CD4-positive, alpha-beta memory T cell (primary cell): Measurements from ENCODE around the gene ING4. TPM values are rescaled to one million over a fixed set of nuclear protein-coding genes. Genes with fewer than 3 reads are reported as not detected.

Source experiments
- CTCF ChIA-PET: fragments of 350-600 bp; sonication (Branson Sonifier 250); formaldehyde crosslinking; loops from one replicate; lab custom pipeline; 2021; ENCODE audit warnings: inconsistent platforms; ENCODE audit not compliant: partially characterized antibody; lab: Charles Lee
- POLR2A ChIA-PET: fragments of 350-600 bp; sonication (Branson Sonifier 250); formaldehyde crosslinking; loops from one replicate; lab custom pipeline; 2021; ENCODE audit not compliant: partially characterized antibody; lab: Charles Lee
- DNase-seq, 5 donors: peaks; one replicate each; pipeline versions ENCODE4 v3.0.0 to v3.0.0-alpha.2; 2020 to 2022; ENCODE audit warnings: mixed read lengths in 1 of 5
- H3K27ac ChIP-seq: one replicate; pipeline ENCODE4 v1.7.0; 2013; ENCODE audit warnings: low read depth, low read length
- H3K27me3 ChIP-seq: 2 replicates; pipeline ENCODE4 v1.7.0; 2013; ENCODE audit warnings: mild to moderate bottlenecking, low read length, moderate library complexity; ENCODE audit not compliant: insufficient read depth
- H3K36me3 ChIP-seq: 2 replicates; pipeline ENCODE4 v1.7.0; 2013; ENCODE audit warnings: mild to moderate bottlenecking, low read length, moderate library complexity; ENCODE audit not compliant: insufficient read depth
- H3K4me1 ChIP-seq: 2 replicates; pipeline ENCODE4 v1.7.0; 2013; ENCODE audit warnings: mild to moderate bottlenecking, low read length, moderate library complexity; ENCODE audit not compliant: insufficient read depth
- H3K4me3 ChIP-seq, 2 donors: one replicate each; pipeline ENCODE4 v1.7.0; 2013; ENCODE audit warnings: low read length in 2 of 2, mild to moderate bottlenecking in 1 of 2
- H3K9me3 ChIP-seq, 2 donors: one replicate each; pipeline ENCODE4 v1.7.0; 2013; ENCODE audit warnings: low read length in 2 of 2, control low read depth in 1 of 2; ENCODE audit not compliant: control insufficient read depth in 1 of 2
- H3K27ac Mint-ChIP-seq, 7 donors: one replicate each; pipeline ENCODE4 v1.8.0; 2020 to 2021; ENCODE audit warnings: mixed read lengths in 7 of 7, mild to moderate bottlenecking in 6 of 7, inconsistent platforms in 3 of 7, moderate library complexity in 3 of 7
- H3K27me3 Mint-ChIP-seq, 2 donors: one replicate each; pipeline ENCODE4 v1.8.0; 2020 to 2021; ENCODE audit warnings: mixed read lengths in 2 of 2
- H3K36me3 Mint-ChIP-seq, 2 donors: one replicate each; pipeline ENCODE4 v1.8.0; 2020 to 2021; ENCODE audit warnings: mixed read lengths in 2 of 2, inconsistent platforms in 1 of 2, mild to moderate bottlenecking in 1 of 2
- H3K4me1 Mint-ChIP-seq, 4 donors: one replicate each; pipeline ENCODE4 v1.8.0; 2020 to 2021; ENCODE audit warnings: mixed read lengths in 4 of 4, mild to moderate bottlenecking in 1 of 4
- H3K4me3 Mint-ChIP-seq, 8 donors: one replicate each; pipeline ENCODE4 v1.8.0; 2020 to 2021; ENCODE audit warnings: mixed read lengths in 8 of 8, mild to moderate bottlenecking in 7 of 8, moderate library complexity in 6 of 8, inconsistent platforms in 3 of 8
- H3K9me3 Mint-ChIP-seq, 8 donors: one replicate each; pipeline ENCODE4 v1.8.0; 2020 to 2021; ENCODE audit warnings: mixed read lengths in 8 of 8, mild to moderate bottlenecking in 5 of 8, inconsistent platforms in 3 of 8, moderate library complexity in 1 of 8
- intact Hi-C: fragments of 100-400 bp; cut with micrococcal nuclease; formaldehyde crosslinking; loops from one replicate; pipeline ENCODE4 v1.15.1; 2023
- polyA plus RNA-seq, 2 donors: library from polyadenylated mRNA; unstranded; fragments of 300-500 nt; fragmentation: Illumina TruSeq; gene quantifications; one replicate each; pipeline ENCODE4 v1.2.3, GENCODE V29; 2021
- total RNA-seq, 2 experiments: library from RNA; stranded (reverse); gene quantifications; one replicate each; pipeline ENCODE4 v1.2.3, GENCODE V29; 2021

ING4 gene
- total and polyA plus RNA-seq, 4 experiments from 2014 or later, result 73.0 to 122 (median 82.9) TPM

DNA sequence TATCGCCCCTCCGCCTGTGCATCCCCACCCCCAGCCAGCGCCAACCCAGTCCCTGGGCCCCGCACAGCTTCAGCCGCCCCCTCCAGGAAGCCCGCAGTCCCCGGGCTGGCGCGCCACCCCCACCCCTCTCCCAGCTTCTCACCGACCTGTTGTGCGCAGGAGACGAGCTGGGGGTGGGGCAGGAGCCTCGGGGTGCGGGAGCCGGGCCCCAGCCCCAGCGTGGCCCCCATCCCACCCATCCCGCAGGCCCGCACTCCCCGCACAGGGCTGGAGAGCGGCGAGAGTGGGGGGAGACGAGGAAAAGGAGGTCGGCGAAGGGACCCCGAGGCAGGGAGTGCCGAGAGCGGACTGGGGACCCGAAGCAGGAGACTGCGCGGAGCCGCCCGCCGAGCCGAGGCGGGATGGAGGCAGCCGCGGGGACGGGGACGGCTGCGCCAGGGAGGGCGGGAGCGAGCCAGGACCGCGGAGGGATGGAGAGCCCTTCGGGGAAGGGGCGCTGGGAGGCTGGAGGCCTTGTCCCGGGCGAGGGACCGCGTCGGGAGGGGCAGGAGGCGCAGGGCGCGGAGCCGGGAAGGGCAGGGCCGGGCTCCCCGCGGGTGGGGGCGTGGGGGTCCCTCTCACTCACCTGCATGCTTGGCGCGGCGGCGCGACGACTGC, 37.2 kb upstream of the ING4 start:
- peak overlapping the region; percentile 41 to 85 (median 74) for H3K4me3 Mint-ChIP-seq
- H3K4me1 Mint-ChIP-seq, result peaks cover 17 to 37% (median 25%) of the 10 kb centered on the region in 4 donors
- peaks cover 33 to 40% of the 10 kb centered on the region in 2 donors for H3K27me3 Mint-ChIP-seq
- H3K27me3 ChIP-seq, result peaks cover 17% of the 10 kb centered on the region
- peak overlapping the region in 4 of 7 donors; percentile 19 to 86 (median 66) for H3K27ac Mint-ChIP-seq
- H3K4me1 ChIP-seq, result peaks cover 18% of the 10 kb centered on the region
- no peaks in the 10 kb centered on the region for H3K9me3 Mint-ChIP-seq
- ChIA-PET CTCF (no interaction called here), POLR2A (interaction anchor here (0.8 to 3.1 kb wide), 4 partner anchors 11 to 152 kb away, joined by 3 to 25 read pairs (median 6); partner anchors contain the start of genes COPS7A, USP5 and ZNF384)
- H3K27ac ChIP-seq, result peak overlapping the region; percentile 30
- H3K9me3 ChIP-seq, result no peaks in the 10 kb centered on the region
- H3K36me3 ChIP-seq, result no peaks in the 10 kb centered on the region
- no peaks in the 10 kb centered on the region for H3K36me3 Mint-ChIP-seq
- no peak overlapping the region for H3K4me3 ChIP-seq
- intact Hi-C loops, result no loop called here
- no peak for DNase-seq

DNA sequence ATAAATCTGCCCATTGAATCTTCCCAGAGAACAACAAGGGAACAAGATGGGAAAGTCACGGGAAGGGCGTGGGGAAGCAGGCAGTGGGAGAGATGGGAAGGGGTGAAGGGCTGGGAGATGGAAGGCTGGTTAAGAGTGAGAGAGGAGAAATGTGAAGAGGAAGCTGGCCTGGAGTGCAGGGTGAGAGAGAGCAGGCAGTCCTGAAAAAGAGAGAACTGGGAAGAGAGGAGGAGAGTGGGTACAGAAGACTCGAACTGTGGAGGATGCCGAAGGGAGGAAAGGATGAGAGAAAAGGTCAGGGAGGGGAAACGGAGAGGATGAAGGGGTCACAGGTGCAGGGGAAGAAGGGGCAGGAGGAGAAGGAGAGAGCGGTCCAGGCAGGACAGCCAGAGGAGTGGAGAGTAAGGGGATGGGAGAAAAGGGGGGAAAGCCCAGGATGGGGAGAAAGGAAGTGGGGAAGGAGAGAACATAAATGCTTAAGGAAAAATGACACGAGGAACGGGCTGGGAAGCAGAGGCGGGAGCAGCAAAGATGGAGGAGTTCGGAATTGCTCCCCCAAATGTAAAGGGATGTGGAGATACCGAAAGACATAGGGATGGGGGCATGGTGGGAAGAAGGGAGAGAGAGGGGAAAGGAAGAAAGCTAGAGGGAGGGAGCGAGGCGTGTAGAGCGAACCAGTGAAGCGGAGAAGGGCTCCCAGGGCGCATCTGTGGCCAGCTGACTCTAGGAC, 36.5 kb upstream of the ING4 start:
- peaks cover 17% of the 10 kb centered on the region for H3K27me3 ChIP-seq
- DNase-seq, result no peak
- Mint-ChIP-seq H3K27me3 (peaks cover 33 to 36% of the 10 kb centered on the region in 2 donors), H3K9me3 (no peaks in the 10 kb centered on the region), H3K27ac (peak overlapping the region; percentile 19 to 90 (median 75)), H3K4me3 (peak overlapping the region; percentile 57 to 85 (median 74)), H3K36me3 (no peaks in the 10 kb centered on the region), H3K4me1 (peaks cover 17 to 37% (median 26%) of the 10 kb centered on the region in 4 donors)
- peaks cover 18% of the 10 kb centered on the region for H3K4me1 ChIP-seq
- no peak overlapping the region for H3K4me3 ChIP-seq
- no peak overlapping the region for H3K27ac ChIP-seq
- intact Hi-C loops, result no loop called here
- POLR2A ChIA-PET, result interaction anchor here (0.8 to 3.1 kb wide), 4 partner anchors 10 to 153 kb away, joined by 3 to 25 read pairs (median 6); partner anchors contain the start of genes COPS7A, USP5 and ZNF384
- H3K36me3 ChIP-seq, result no peaks in the 10 kb centered on the region
- CTCF ChIA-PET, result interaction anchor here (0.8 kb wide), 1 partner anchor 129 kb away, joined by 3 read pairs; no protein-coding TSS in a partner anchor
- no peaks in the 10 kb centered on the region for H3K9me3 ChIP-seq

DNA sequence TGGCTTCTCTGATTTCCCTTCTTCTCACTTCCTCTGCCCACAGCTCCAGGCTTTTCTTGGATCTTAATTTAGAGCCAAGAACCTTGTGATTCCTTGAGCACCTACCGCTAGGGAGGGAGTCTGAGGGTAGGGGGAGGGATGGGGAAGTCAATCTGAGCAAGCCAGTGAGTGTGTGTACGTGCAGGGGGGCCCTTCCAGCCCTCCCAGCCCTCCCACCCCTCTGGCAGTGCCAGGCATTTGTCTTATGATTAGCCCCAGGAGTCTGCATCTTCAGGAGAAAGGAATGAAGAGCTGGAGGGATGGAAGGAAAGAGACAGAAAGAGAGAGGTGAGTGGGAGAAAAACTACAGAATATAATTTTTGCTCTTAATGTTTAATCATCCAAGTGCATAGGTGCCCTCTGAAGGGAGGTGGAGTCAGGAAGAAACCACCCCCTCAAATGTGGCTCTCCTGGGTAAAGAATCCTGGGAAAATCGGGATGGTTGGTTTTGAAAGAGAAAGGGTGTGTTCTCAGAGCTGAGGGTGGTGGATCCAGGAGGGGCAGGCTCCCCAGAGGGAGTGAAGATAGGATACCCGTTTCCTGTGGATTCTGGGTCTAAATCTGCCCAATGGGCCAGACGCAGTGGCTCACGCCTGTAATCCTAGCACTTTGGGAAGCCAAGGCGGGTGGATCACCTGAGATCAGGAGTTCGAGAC, 35.6 kb upstream of the ING4 start:
- Mint-ChIP-seq H3K4me1 (peaks cover 17 to 33% (median 27%) of the 10 kb centered on the region in 4 donors), H3K36me3 (no peaks in the 10 kb centered on the region), H3K9me3 (no peaks in the 10 kb centered on the region), H3K27ac (peak overlapping the region in 6 of 7 donors; percentile 48 to 86 (median 62)), H3K27me3 (peaks cover 26 to 27% of the 10 kb centered on the region in 2 donors), H3K4me3 (peak overlapping the region in 5 of 8 donors; percentile 33 to 65 (median 57))
- H3K36me3 ChIP-seq, result no peaks in the 10 kb centered on the region
- ChIA-PET CTCF (interaction anchor here (0.8 to 1.5 kb wide), 5 partner anchors 74 to 267 kb away, joined by 3 read pairs; no protein-coding TSS in a partner anchor), POLR2A (interaction anchor here (1.5 to 3.1 kb wide), 3 partner anchors 9 to 25 kb away, joined by 3 to 25 read pairs (median 8); partner anchors contain the start of genes COPS7A and ZNF384)
- intact Hi-C loops, result no loop called here
- no peak for DNase-seq
- peaks cover 18% of the 10 kb centered on the region for H3K4me1 ChIP-seq
- no peak overlapping the region for H3K27ac ChIP-seq
- H3K27me3 ChIP-seq, result peaks cover 13% of the 10 kb centered on the region
- no peak overlapping the region for H3K4me3 ChIP-seq
- no peaks in the 10 kb centered on the region for H3K9me3 ChIP-seq

DNA sequence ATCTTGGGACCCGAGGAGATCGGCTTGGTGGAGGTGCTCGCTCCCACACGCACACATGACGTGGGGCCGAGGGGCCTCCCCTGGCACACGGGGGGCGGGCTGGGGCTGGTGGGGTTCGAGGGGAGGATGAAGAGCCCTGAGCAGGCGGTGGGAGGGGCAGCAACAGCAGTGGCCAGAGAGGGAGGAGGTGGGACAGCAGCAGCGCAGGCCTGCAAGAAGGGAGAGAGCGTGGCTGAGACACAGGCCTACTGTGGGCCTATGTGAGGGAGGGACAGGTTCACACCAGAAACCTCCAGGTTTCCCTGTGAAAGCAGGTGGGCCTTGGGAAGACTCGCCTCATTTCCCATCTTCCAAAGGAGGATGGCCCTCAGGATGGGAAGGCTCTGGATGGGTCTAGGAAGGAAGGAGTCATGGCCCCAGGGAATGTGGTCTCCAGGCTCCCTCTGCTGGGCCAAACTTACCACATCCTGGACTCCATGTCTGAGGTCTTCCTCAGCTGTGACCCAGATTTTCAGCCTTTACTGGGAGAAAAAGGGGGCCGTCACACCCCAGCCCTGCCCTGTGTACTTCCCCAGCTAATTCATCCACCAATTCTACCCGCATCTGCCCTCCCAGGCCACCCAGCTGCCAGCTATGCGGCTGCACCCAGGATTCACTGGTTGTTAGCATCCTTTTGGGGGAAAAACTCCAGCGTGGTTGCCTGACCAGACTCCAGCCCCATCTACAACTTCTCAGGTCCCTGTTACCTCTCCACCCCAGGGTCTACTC, 34.8 kb upstream of the ING4 start:
- POLR2A ChIA-PET, result interaction anchor here (0.7 to 3.1 kb wide), 3 partner anchors 9 to 66 kb away, joined by 3 to 25 read pairs (median 3); partner anchors contain the start of gene ZNF384

DNA sequence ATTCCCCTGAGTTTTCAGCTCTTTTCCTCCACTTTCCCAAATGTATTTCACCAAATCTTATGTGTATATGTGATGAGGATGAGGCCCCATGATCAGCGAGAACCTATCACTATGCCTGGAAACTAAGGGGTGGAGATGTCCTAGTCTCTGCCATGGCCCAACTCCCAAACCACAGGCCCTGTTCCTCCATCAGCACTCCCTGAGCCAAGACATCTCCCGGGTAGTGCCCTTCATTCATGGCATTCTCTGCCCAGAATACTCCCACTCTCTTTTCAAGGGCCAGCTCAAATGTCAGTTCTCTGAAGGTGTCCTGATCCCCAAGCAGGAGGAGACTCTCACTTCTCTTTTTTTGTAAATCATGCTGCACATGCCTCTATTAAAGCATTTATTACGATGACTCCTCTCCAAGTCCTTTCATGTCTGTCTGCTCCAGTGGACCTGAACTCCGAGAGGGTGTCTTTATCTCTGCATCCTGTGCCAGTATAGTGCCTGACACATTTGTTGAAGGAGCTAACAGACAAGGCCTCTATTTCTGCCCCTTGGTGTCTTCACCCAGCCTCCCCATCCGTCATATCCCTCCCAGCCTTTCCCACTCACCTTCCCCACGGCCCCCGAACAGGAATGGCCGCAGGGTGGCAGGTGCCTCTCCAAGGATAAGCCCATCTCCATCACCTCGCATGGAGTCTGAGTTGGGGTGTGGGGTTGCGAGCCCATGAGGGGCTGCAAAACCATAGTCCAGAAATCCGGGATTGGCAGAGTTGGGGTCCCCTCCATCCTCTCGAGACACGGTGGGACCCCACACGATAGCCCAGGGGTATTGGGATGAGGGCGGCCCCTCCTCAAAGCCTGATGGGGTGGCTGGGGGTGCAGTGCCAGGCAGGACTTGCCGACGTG, 34.0 kb upstream of the ING4 start:
- Mint-ChIP-seq H3K27ac (peak overlapping the region in 1 of 7 donors; percentile 64), H3K9me3 (no peaks in the 10 kb centered on the region), H3K4me1 (peaks cover 15 to 33% (median 25%) of the 10 kb centered on the region in 4 donors), H3K4me3 (peak overlapping the region in 1 of 8 donors; percentile 1), H3K36me3 (peaks cover 0 to 4% of the 10 kb centered on the region in 2 donors), H3K27me3 (peaks cover 14 to 17% of the 10 kb centered on the region in 2 donors)
- peaks cover 12% of the 10 kb centered on the region for H3K27me3 ChIP-seq
- no peaks in the 10 kb centered on the region for H3K36me3 ChIP-seq
- POLR2A ChIA-PET, result interaction anchor here (0.7 to 3.1 kb wide), 3 partner anchors 8 to 65 kb away, joined by 3 to 25 read pairs (median 3); partner anchors contain the start of gene ZNF384
- H3K27ac ChIP-seq, result no peak overlapping the region
- no peak for DNase-seq
- intact Hi-C loops, result no loop called here
- H3K9me3 ChIP-seq, result no peaks in the 10 kb centered on the region
- no peak overlapping the region for H3K4me3 ChIP-seq
- H3K4me1 ChIP-seq, result peaks cover 18% of the 10 kb centered on the region
- CTCF ChIA-PET, result interaction anchor here (0.5 to 1.3 kb wide), 4 partner anchors 11 to 80 kb away, joined by 3 to 4 read pairs (median 4); no protein-coding TSS in a partner anchor

More for the DNA sequence above, 34.8 kb upstream of the ING4 start:
- peaks cover 13% of the 10 kb centered on the region for H3K27me3 ChIP-seq
- Mint-ChIP-seq H3K27me3 (peaks cover 19 to 20% of the 10 kb centered on the region in 2 donors), H3K9me3 (no peaks in the 10 kb centered on the region), H3K4me1 (peaks cover 17 to 33% (median 26%) of the 10 kb centered on the region in 4 donors), H3K4me3 (peak overlapping the region in 6 of 8 donors; percentile 21 to 65 (median 38)), H3K27ac (peak overlapping the region in 5 of 7 donors; percentile 22 to 68 (median 57)), H3K36me3 (peaks cover 0 to 2% of the 10 kb centered on the region in 2 donors)
- no peak overlapping the region for H3K27ac ChIP-seq
- CTCF ChIA-PET, result interaction anchor here (1.0 to 1.5 kb wide), 4 partner anchors 73 to 267 kb away, joined by 3 read pairs; no protein-coding TSS in a partner anchor
- peaks cover 18% of the 10 kb centered on the region for H3K4me1 ChIP-seq
- H3K4me3 ChIP-seq, result no peak overlapping the region
- intact Hi-C loops, result no loop called here
- peak in 3 of 5 donors; percentile 8 to 26 (median 14) for DNase-seq
- H3K36me3 ChIP-seq, result no peaks in the 10 kb centered on the region
- no peaks in the 10 kb centered on the region for H3K9me3 ChIP-seq
